HepG2 (cell line): ENCODE results near the gene GPR156.

Experiments
- CCAR2 ChIP-seq: fragments of 200-400 bp; formaldehyde crosslinking; optimal IDR thresholded peaks from 2 replicates; pipeline ENCODE3; 2018; ENCODE audit warnings: low read depth, mild to moderate bottlenecking, low read length, moderate library complexity
- CEBPB ChIP-seq: IDR thresholded peaks from 2 replicates; pipeline ENCODE4 v1.6.1; 2011; ENCODE audit warnings: low read depth, low read length, improper control_type of control experiment, borderline replicate concordance
- CREB1 ChIP-seq, 2 experiments: fragments of 450-650 bp in 1 of 2; IDR thresholded peaks; 2 replicates each; pipeline ENCODE4 v1.6.1; 2016 to 2017; ENCODE audit warnings: control low read depth in 1 of 2, mild to moderate bottlenecking in 1 of 2, missing compliant biosample characterization in 1 of 2, missing genetic modification characterization in 1 of 2
- CTCF ChIP-seq: sonication (generic); formaldehyde crosslinking; IDR thresholded peaks from 2 replicates; pipeline ENCODE4 v1.5.0; 2020; ENCODE audit warnings: mild to moderate bottlenecking, missing genetic modification reagents, moderate library complexity
- HNF4A ChIP-seq: sonication (generic); formaldehyde crosslinking; IDR thresholded peaks from 2 replicates; pipeline ENCODE4 v1.4.0; 2020; ENCODE audit warnings: missing genetic modification reagents
- JUND ChIP-seq: sonication (generic); formaldehyde crosslinking; IDR thresholded peaks from 2 replicates; pipeline ENCODE4 v1.8.0; 2022; ENCODE audit warnings: mild to moderate bottlenecking, missing genetic modification reagents
- KLF16 ChIP-seq, 2 experiments: sonication (generic) in 1 of 2; formaldehyde crosslinking in 1 of 2; IDR thresholded peaks; 2 replicates each; pipeline versions ENCODE4 v1.6.1 to v1.8.0; 2016 to 2023; ENCODE audit warnings: missing genetic modification reagents in 2 of 2, missing compliant biosample characterization in 1 of 2
- RXRA ChIP-seq: sonication (generic); formaldehyde crosslinking; IDR thresholded peaks from 2 replicates; pipeline ENCODE4 v1.5.1; 2020; ENCODE audit warnings: missing genetic modification reagents
- SIN3B ChIP-seq: fragments of 150-350 bp; IDR thresholded peaks from 2 replicates; pipeline ENCODE4 v1.6.1; 2014; ENCODE audit warnings: low read length
- TP53 ChIP-seq: sonication (generic); formaldehyde crosslinking; conservative IDR thresholded peaks from 2 replicates; pipeline ENCODE4 v1.4.0; 2020; ENCODE audit warnings: missing genetic modification reagents
- ZNF629 ChIP-seq: sonication (generic); formaldehyde crosslinking; conservative IDR thresholded peaks from 2 replicates; pipeline ENCODE4 v1.5.0; 2020; ENCODE audit warnings: missing genetic modification reagents
- ZSCAN30 ChIP-seq: sonication (generic); formaldehyde crosslinking; IDR thresholded peaks from 2 replicates; pipeline ENCODE4 v1.5.0; 2020; ENCODE audit warnings: mild to moderate bottlenecking, missing genetic modification reagents
- TF ChIP-seq, protein P1 (sequence below): sonication (generic); formaldehyde crosslinking; IDR thresholded peaks from 2 replicates; pipeline ENCODE4 v1.8.0; 2022; ENCODE audit warnings: mild to moderate bottlenecking, missing genetic modification reagents
- TF ChIP-seq, protein P2 (sequence below): sonication (generic); formaldehyde crosslinking; IDR thresholded peaks from 2 replicates; pipeline ENCODE4 v1.9.0; 2021; ENCODE audit warnings: missing genetic modification reagents, borderline replicate concordance

- TF ChIP-seq, protein P1, sequence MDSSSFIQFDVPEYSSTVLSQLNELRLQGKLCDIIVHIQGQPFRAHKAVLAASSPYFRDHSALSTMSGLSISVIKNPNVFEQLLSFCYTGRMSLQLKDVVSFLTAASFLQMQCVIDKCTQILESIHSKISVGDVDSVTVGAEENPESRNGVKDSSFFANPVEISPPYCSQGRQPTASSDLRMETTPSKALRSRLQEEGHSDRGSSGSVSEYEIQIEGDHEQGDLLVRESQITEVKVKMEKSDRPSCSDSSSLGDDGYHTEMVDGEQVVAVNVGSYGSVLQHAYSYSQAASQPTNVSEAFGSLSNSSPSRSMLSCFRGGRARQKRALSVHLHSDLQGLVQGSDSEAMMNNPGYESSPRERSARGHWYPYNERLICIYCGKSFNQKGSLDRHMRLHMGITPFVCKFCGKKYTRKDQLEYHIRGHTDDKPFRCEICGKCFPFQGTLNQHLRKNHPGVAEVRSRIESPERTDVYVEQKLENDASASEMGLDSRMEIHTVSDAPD: no peak
- TF ChIP-seq CEBPB (no peak), RXRA (no peak), TP53 (no peak), JUND (no peak), SIN3B (no peak), ZNF629 (no peak), KLF16 (CRISPR knock-in tag; IDR thresholded peaks at IDR 0.05) (no peak), CREB1 (IDR thresholded peaks at IDR 0.05) (no peak), CREB1 (CRISPR knock-in tag; IDR thresholded peaks at IDR 0.05) (no peak), CTCF (CRISPR knock-in tag) (no peak), ZSCAN30 (CRISPR knock-in tag) (no peak), HNF4A (CRISPR knock-in tag) (no peak), CCAR2 (no peak)
- TF ChIP-seq, protein P2, sequence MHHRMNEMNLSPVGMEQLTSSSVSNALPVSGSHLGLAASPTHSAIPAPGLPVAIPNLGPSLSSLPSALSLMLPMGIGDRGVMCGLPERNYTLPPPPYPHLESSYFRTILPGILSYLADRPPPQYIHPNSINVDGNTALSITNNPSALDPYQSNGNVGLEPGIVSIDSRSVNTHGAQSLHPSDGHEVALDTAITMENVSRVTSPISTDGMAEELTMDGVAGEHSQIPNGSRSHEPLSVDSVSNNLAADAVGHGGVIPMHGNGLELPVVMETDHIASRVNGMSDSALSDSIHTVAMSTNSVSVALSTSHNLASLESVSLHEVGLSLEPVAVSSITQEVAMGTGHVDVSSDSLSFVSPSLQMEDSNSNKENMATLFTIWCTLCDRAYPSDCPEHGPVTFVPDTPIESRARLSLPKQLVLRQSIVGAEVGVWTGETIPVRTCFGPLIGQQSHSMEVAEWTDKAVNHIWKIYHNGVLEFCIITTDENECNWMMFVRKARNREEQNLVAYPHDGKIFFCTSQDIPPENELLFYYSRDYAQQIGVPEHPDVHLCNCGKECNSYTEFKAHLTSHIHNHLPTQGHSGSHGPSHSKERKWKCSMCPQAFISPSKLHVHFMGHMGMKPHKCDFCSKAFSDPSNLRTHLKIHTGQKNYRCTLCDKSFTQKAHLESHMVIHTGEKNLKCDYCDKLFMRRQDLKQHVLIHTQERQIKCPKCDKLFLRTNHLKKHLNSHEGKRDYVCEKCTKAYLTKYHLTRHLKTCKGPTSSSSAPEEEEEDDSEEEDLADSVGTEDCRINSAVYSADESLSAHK: no peak
Observed at GRCh38 chr3:120162400-120162799, 122.6 kb downstream of the GPR156 start.
